ENCODE results near the gene CRIM1.

- no peak for TF ChIP-seq EP300 (IDR thresholded peaks at IDR 0.05; ENCODE audit: borderline replicate concordance)
- TF ChIP-seq TCF12 (IDR thresholded peaks at IDR 0.05; ENCODE audit: low read depth): no peak
- TF ChIP-seq, protein P1, sequence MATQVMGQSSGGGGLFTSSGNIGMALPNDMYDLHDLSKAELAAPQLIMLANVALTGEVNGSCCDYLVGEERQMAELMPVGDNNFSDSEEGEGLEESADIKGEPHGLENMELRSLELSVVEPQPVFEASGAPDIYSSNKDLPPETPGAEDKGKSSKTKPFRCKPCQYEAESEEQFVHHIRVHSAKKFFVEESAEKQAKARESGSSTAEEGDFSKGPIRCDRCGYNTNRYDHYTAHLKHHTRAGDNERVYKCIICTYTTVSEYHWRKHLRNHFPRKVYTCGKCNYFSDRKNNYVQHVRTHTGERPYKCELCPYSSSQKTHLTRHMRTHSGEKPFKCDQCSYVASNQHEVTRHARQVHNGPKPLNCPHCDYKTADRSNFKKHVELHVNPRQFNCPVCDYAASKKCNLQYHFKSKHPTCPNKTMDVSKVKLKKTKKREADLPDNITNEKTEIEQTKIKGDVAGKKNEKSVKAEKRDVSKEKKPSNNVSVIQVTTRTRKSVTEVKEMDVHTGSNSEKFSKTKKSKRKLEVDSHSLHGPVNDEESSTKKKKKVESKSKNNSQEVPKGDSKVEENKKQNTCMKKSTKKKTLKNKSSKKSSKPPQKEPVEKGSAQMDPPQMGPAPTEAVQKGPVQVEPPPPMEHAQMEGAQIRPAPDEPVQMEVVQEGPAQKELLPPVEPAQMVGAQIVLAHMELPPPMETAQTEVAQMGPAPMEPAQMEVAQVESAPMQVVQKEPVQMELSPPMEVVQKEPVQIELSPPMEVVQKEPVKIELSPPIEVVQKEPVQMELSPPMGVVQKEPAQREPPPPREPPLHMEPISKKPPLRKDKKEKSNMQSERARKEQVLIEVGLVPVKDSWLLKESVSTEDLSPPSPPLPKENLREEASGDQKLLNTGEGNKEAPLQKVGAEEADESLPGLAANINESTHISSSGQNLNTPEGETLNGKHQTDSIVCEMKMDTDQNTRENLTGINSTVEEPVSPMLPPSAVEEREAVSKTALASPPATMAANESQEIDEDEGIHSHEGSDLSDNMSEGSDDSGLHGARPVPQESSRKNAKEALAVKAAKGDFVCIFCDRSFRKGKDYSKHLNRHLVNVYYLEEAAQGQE (IDR thresholded peaks at IDR 0.05; ENCODE audit: low read depth): no peak
- no peak for TF ChIP-seq TEAD4 (IDR thresholded peaks at IDR 0.05)
- TF ChIP-seq, protein P2, sequence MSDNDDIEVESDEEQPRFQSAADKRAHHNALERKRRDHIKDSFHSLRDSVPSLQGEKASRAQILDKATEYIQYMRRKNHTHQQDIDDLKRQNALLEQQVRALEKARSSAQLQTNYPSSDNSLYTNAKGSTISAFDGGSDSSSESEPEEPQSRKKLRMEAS (IDR thresholded peaks at IDR 0.05): no peak
- no peak for TF ChIP-seq CEBPB (IDR thresholded peaks at IDR 0.05)
- no peak for TF ChIP-seq NFIC (IDR thresholded peaks at IDR 0.05)
Measured at GRCh38 chr2:36354811-36355150, 797 bp upstream of the CRIM1 start.
